ENCODE results near the gene EPB41L4A.

EPB41L4A gene

GRCh38 chr5:112161392-112161748 is 257.7 kb downstream of the EPB41L4A start:
- DNase-seq (ENCODE audit: low spot score) = no peak

- DNase-seq (ENCODE audit: low spot score) = peak; percentile 87
Observed at GRCh38 chr5:112160652-112161391, 258.3 kb downstream of the EPB41L4A start.

- no peak for DNase-seq (ENCODE audit: low spot score)
Observed at GRCh38 chr5:112159435-112159834, 259.6 kb downstream of the EPB41L4A start.

GRCh38 chr5:112156211-112156610 is 262.9 kb downstream of the EPB41L4A start:
- no peak for DNase-seq (ENCODE audit: low spot score)

- DNase-seq (ENCODE audit: low spot score) = no peak
Observed at GRCh38 chr5:112154940-112155686, 264.0 kb downstream of the EPB41L4A start.

GRCh38 chr5:112149727-112150126 is 269.4 kb downstream of the EPB41L4A start:
- no peak for DNase-seq (ENCODE audit: low spot score)

- DNase-seq (ENCODE audit: low spot score) = peak; percentile 94
Observed at GRCh38 chr5:112146323-112147226, 272.5 kb downstream of the EPB41L4A start.

GRCh38 chr5:112143690-112144089 is 275.4 kb downstream of the EPB41L4A start:
- DNase-seq (ENCODE audit: low spot score) = no peak

GRCh38 chr5:112142769-112143270 is 276.3 kb downstream of the EPB41L4A start:
- no peak for DNase-seq (ENCODE audit: low spot score)

GRCh38 chr5:112141582-112141981 is 277.5 kb downstream of the EPB41L4A start:
- peak; percentile 58 for DNase-seq (ENCODE audit: low spot score)

GRCh38 chr5:112138526-112138925 is 280.6 kb downstream of the EPB41L4A start:
- no peak for DNase-seq (ENCODE audit: low spot score)

GRCh38 chr5:112136773-112137172 is 282.3 kb downstream of the EPB41L4A start:
- no peak for DNase-seq (ENCODE audit: low spot score)

GRCh38 chr5:112127861-112128260 is 291.2 kb downstream of the EPB41L4A start:
- DNase-seq (ENCODE audit: low spot score) = peak; percentile 95

- no peak for DNase-seq (ENCODE audit: low spot score)
Observed at GRCh38 chr5:112126982-112127381, 292.1 kb downstream of the EPB41L4A start.

- DNase-seq (ENCODE audit: low spot score) = peak; percentile 95
Observed at GRCh38 chr5:112125903-112126302, 293.2 kb downstream of the EPB41L4A start.

- peak; percentile 96 for DNase-seq (ENCODE audit: low spot score)
Observed at GRCh38 chr5:112124788-112125187, 294.3 kb downstream of the EPB41L4A start.

GRCh38 chr5:112123086-112123485 is 296.0 kb downstream of the EPB41L4A start:
- no peak for DNase-seq (ENCODE audit: low spot score)

- no peak for DNase-seq (ENCODE audit: low spot score)
Observed at GRCh38 chr5:112122353-112122752, 296.7 kb downstream of the EPB41L4A start.

GRCh38 chr5:112121258-112121657 is 297.8 kb downstream of the EPB41L4A start:
- DNase-seq (ENCODE audit: low spot score) = no peak

- no peak for DNase-seq (ENCODE audit: low spot score)
Observed at GRCh38 chr5:112119969-112120368, 299.1 kb downstream of the EPB41L4A start.

- no peak for DNase-seq (ENCODE audit: low spot score)
Observed at GRCh38 chr5:112119508-112119907, 299.6 kb downstream of the EPB41L4A start.

GRCh38 chr5:112117551-112117950 is 301.5 kb downstream of the EPB41L4A start:
- DNase-seq (ENCODE audit: low spot score) = no peak
